NK-92 (cell line): ENCODE results near the gene CHPF2.

ENCODE experiments used
- DNase-seq: peaks from one replicate; lab custom pipeline; 2025; ENCODE audit not compliant: unreplicated experiment; lab: John Stamatoyannopoulos, UW

The CHPF2 gene

GRCh38 chr7:151245360-151246101 is 13.2 kb downstream of the CHPF2 start:
- DNase-seq: no peak

- DNase-seq: no peak
Observed at GRCh38 chr7:151246102-151246850, 14.0 kb downstream of the CHPF2 start.

GRCh38 chr7:151246851-151247580 is 14.7 kb downstream of the CHPF2 start:
- DNase-seq: no peak

GRCh38 chr7:151247611-151248345 is 15.5 kb downstream of the CHPF2 start:
- no peak for DNase-seq

- DNase-seq: no peak
Observed at GRCh38 chr7:151248346-151249033, 16.2 kb downstream of the CHPF2 start, which contains the start of gene SMARCD3. SMARCD3 (minus strand) TSS chr7:151248694; CDS start chr7:151248562, 132 bp downstream.

GRCh38 chr7:151249034-151249731 is 16.9 kb downstream of the CHPF2 start:
- no peak for DNase-seq

- DNase-seq: no peak
Observed at GRCh38 chr7:151249732-151250072, 17.4 kb downstream of the CHPF2 start.

- no peak for DNase-seq
Observed at GRCh38 chr7:151250181-151251132, 18.2 kb downstream of the CHPF2 start.

GRCh38 chr7:151251328-151251688 is 19.0 kb downstream of the CHPF2 start:
- DNase-seq: no peak

- DNase-seq: no peak
Observed at GRCh38 chr7:151251689-151252560, 19.6 kb downstream of the CHPF2 start.

- DNase-seq: no peak
Observed at GRCh38 chr7:151252561-151252835, 20.2 kb downstream of the CHPF2 start.

GRCh38 chr7:151252961-151253711 is 20.9 kb downstream of the CHPF2 start:
- DNase-seq: no peak

GRCh38 chr7:151254316-151254715 is 22.0 kb downstream of the CHPF2 start:
- DNase-seq: no peak

- no peak for DNase-seq
Observed at GRCh38 chr7:151254851-151255250, 22.6 kb downstream of the CHPF2 start.

- DNase-seq: no peak
Observed at GRCh38 chr7:151255390-151255789, 23.1 kb downstream of the CHPF2 start.

- DNase-seq: no peak
Observed at GRCh38 chr7:151256410-151257045, 24.2 kb downstream of the CHPF2 start.

GRCh38 chr7:151257990-151258389 is 25.7 kb downstream of the CHPF2 start:
- no peak for DNase-seq
